SJSA1 (cell line): Measurements from ENCODE around the gene GALNT5. TPM values are rescaled to one million over a fixed set of nuclear protein-coding genes. Genes with fewer than 3 reads are reported as not detected.
A peak's percentile ranks its signal among the peaks of the same experiment; 100 is the strongest.

Source experiments
- DNase-seq, 2 experiments: peaks; one replicate each; pipeline ENCODE4 v3.0.0-alpha.2; 2015 to 2020; ENCODE audit warnings: low spot score in 2 of 2, low read depth in 1 of 2
- H3K27ac ChIP-seq: fragments of 250-450 bp; sonication (Bioruptor Pico); 2 replicates; pipeline ENCODE4 v1.5.1; 2020; ENCODE audit warnings: mild to moderate bottlenecking, moderate library complexity
- H3K27me3 ChIP-seq: fragments of 250-450 bp; sonication (Bioruptor Pico); replicated peaks from 2 replicates; pipeline ENCODE4 v1.5.1; 2020; ENCODE audit warnings: mild to moderate bottlenecking, moderate library complexity
- H3K36me3 ChIP-seq: fragments of 250-450 bp; sonication (Bioruptor Pico); 2 replicates; pipeline ENCODE4 v1.5.1; 2020; ENCODE audit warnings: mild to moderate bottlenecking
- H3K4me1 ChIP-seq: fragments of 250-450 bp; sonication (Bioruptor Pico); replicated peaks from 2 replicates; pipeline ENCODE4 v1.6.1; 2021; ENCODE audit warnings: mild to moderate bottlenecking
- H3K4me3 ChIP-seq: fragments of 250-450 bp; sonication (Bioruptor Pico); 2 replicates; pipeline ENCODE4 v1.5.1; 2020; ENCODE audit warnings: mild to moderate bottlenecking
- H3K9me3 ChIP-seq: fragments of 250-450 bp; sonication (Bioruptor Pico); replicated peaks from 2 replicates; pipeline ENCODE4 v1.5.1; 2020; ENCODE audit warnings: mild to moderate bottlenecking
- total RNA-seq: library from RNA; depleted of rRNA; stranded (reverse); fragments of >200 nt; shearing (Covaris generic); gene quantifications from 2 replicates; pipeline ENCODE4 v1.2.3, GENCODE V29; 2014

Gene GALNT5
- total RNA-seq, 1 experiment from 2014 or later = 2.7 TPM

DNA sequence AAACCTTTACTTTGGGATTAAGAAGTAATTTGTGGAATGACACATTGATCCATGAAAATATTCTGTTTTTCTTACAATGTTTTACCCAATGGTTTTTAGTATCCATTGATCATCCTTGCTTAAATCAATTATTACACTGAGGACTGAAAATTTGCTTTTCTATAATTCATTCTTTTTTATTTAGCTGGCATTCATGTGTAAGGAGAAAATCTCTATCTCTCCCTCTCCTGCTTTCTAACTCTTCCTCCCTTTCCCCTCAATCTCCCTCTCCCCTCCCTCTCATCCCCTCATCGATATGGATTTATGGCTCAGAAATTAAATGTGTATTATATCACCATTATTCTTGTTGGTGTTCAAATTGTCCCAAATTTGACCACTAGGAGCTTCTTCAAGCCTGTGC lies 29.7 kb downstream of the GALNT5 start:
- no peak overlapping the region for H3K27ac ChIP-seq

DNA sequence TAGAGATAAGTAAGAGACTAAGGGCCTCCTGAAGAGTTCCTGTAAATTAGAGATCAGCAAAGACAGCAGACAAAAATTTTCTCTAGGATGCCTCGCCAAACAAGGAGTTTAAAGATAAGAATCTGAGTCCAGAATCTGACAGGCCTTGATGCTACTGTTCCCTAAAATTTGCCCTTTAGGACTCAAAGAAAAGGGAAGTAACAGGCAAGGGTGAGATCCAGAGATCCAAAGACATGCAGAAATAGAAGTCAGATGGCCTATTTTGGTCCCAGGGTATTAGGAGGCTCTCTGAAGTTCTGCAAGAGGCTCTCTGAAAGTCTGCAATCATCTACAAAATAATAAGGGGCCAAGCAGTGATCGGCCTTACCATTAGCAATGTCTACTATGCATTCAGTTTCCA lies 33.0 kb downstream of the GALNT5 start:
- Histone ChIP-seq H3K4me3 (no peak overlapping the region), H3K4me1 (peaks cover 6% of the 10 kb centered on the region), H3K27me3 (no peaks in the 10 kb centered on the region), H3K9me3 (no peaks in the 10 kb centered on the region), H3K36me3 (no peaks in the 10 kb centered on the region), H3K27ac (no peak overlapping the region)
- DNase-seq = no peak

More for the DNA sequence above, 29.7 kb downstream of the GALNT5 start:
- H3K27me3 ChIP-seq = no peaks in the 10 kb centered on the region
- H3K36me3 ChIP-seq = no peaks in the 10 kb centered on the region
- H3K9me3 ChIP-seq = no peaks in the 10 kb centered on the region
- DNase-seq = no peak
- H3K4me3 ChIP-seq = no peak overlapping the region
- peaks cover 6% of the 10 kb centered on the region for H3K4me1 ChIP-seq

DNA sequence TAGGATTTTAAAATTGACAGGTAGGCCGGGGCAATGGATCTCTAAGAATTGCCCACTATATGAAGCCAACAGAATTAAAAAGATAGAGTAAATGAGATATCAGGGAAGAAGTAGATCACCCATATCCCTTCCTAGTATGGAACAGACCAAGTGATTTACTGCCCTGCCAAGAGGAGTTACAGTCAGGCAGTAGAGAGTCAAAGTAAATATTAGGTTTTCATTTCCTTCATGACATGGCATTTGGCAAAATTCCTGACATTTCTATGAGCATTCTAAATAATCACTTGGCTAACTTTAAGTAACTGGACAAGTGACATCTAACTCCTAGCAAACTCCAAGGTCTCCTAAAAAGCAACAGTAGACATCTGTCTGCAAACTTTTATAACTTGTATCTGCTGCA lies 33.5 kb downstream of the GALNT5 start:
- no peak overlapping the region for H3K27ac ChIP-seq
- peaks cover 6% of the 10 kb centered on the region for H3K4me1 ChIP-seq
- H3K4me3 ChIP-seq = no peak overlapping the region
- no peaks in the 10 kb centered on the region for H3K27me3 ChIP-seq
- H3K9me3 ChIP-seq = no peaks in the 10 kb centered on the region
- H3K36me3 ChIP-seq = no peaks in the 10 kb centered on the region
- DNase-seq = no peak

DNA sequence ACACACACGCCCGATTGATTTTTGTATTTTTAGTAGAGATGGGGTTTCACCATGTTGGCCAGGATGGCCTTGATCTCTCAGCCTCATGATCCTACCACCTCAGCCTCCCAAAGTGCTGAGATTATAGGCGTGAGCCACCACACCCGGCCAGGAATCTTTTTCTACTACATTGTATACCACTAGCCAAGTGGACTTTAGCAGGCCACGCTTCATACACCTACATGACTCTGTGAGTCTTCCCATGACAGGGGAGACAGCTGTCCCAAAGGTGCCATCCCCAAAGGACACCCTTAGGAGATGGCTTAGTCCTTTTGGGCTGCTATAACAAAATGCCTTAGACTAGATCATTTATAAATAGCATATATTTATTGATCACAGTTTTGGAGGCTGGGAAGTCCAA lies 35.3 kb downstream of the GALNT5 start:
- no peak overlapping the region for H3K4me3 ChIP-seq
- H3K27me3 ChIP-seq = no peaks in the 10 kb centered on the region
- peaks cover 6% of the 10 kb centered on the region for H3K4me1 ChIP-seq
- H3K9me3 ChIP-seq = no peaks in the 10 kb centered on the region
- H3K27ac ChIP-seq = no peak overlapping the region
- no peak for DNase-seq
- H3K36me3 ChIP-seq = no peaks in the 10 kb centered on the region

DNA sequence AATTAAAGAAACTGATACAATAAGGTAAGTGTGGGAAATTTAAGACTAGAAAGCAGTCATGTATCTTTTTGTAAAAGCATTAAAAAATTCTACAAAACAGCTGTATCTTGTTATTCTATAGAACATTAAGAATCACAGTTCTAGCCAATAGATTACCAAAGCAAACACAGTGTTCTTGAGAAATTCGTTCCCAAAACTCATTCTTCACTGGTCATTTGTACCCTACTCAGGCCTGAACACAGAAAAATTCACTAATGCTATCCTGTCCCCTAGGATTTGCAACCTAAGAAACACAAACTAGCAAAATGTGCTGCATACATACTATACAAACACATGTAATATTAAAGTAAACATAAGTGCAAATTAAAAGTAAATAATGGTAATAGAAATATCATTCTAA lies 39.0 kb downstream of the GALNT5 start:
- Histone ChIP-seq H3K4me3 (no peak overlapping the region), H3K36me3 (no peaks in the 10 kb centered on the region), H3K4me1 (peaks cover 5% of the 10 kb centered on the region; the same call in 1 of the 2 replicates), H3K27me3 (no peaks in the 10 kb centered on the region), H3K27ac (no peak overlapping the region), H3K9me3 (no peaks in the 10 kb centered on the region)
- DNase-seq = no peak

DNA sequence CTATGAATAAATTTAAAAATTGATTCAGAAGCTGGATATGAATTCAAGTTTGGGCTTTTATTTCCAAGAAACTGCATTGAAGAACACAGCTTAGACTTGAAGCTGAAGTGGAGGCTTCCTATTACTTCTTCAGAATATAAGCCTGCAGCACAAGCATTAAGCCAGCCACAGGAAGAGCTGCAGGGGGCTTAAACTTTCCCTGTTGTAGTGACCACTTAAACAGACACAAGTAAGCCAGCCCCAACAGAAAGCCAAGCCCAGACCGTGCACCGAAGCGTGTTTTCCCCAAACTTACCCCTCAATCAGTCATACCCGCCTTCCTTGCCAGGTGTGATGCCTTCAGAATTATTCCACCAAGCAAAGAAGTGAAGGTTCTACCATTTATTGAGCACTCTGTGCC lies 39.5 kb downstream of the GALNT5 start:
- Histone ChIP-seq H3K27ac (no peak overlapping the region), H3K4me3 (no peak overlapping the region), H3K9me3 (no peaks in the 10 kb centered on the region), H3K36me3 (no peaks in the 10 kb centered on the region), H3K27me3 (no peaks in the 10 kb centered on the region), H3K4me1 (peaks cover 5% of the 10 kb centered on the region; the same call in 1 of the 2 replicates)
- DNase-seq = no peak

DNA sequence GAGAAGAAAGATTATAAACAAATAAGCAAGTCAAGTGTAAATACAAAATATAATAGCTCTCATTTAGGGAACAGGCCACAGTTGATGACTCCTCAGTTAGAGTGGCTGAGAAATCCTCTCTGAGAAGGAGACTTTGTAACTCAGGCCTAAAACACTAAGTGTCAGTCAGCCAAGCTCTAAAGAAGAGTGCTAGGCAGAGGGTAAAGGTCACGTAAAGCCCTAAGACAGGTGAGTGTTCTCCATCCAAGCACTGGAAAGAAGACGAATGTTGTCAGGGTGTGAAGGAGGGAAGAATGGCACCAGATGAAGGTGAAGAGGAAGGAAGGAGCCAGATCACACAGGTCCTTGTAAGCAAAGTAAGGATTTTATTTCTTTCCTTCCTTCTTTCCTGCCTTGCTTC lies 43.8 kb downstream of the GALNT5 start:
- no peaks in the 10 kb centered on the region; the same call in 1 of the 2 replicates for H3K27me3 ChIP-seq
- no peaks in the 10 kb centered on the region for H3K9me3 ChIP-seq
- peaks cover 5% of the 10 kb centered on the region; the same call in 1 of the 2 replicates for H3K4me1 ChIP-seq
- H3K4me3 ChIP-seq = no peak overlapping the region
- H3K27ac ChIP-seq = no peak overlapping the region
- no peaks in the 10 kb centered on the region for H3K36me3 ChIP-seq
- DNase-seq = no peak

DNA sequence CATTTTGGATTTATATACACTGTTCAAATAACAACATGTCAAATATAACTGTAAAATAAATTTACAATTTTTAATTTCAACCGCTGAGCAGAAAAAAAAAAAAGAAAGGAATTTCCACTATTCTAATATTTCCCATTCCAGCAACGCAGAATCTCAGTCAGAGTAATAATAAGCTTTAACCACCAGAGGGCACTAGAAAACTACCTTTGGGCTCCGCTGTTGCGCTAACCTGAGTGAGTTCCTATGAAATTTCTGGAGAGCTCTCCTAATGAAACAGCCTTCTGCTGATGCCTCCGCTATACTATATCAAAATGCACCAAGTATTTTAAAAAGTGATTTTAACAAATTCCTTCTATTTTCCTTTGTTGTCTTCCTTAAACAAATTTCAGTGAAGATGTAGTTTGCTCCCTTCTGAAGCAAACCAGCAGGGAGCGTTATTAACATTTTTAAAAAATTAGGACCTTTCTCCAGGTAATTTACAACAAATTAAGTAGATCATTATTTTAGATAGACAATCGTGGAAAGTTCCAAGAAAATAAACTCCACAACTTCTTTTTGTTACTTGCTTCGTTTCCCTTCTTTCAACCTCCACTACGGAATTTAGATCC lies 45.1 kb downstream of the GALNT5 start:
- Histone ChIP-seq H3K4me1 (peaks cover 5% of the 10 kb centered on the region; the same call in 1 of the 2 replicates), H3K27me3 (no peaks in the 10 kb centered on the region; the same call in 1 of the 2 replicates), H3K9me3 (no peaks in the 10 kb centered on the region), H3K27ac (no peak overlapping the region), H3K36me3 (no peaks in the 10 kb centered on the region), H3K4me3 (no peak overlapping the region)
- peak in 1 of 2 experiments; percentile 52 for DNase-seq

DNA sequence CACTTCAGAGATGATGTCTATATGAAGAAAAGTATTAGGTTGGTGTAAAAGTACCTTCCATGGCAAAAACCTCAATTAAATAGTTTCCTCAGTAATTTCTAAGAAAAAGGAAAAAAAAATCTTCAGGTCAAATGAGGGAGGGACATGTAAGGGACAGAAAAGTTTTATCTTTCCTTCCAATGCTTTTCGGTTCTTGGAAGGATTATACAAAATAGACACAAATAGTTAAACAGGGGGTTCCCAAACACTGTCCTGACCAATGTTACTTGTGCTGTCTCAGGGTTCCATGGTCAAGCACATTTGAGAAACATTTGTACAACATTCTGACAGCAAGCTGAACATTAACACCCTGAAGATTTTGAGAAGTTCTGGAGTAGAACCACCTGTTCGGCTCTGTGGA lies 46.1 kb downstream of the GALNT5 start:
- Histone ChIP-seq H3K36me3 (no peaks in the 10 kb centered on the region), H3K27me3 (no peaks in the 10 kb centered on the region; the same call in 1 of the 2 replicates), H3K9me3 (no peaks in the 10 kb centered on the region), H3K4me1 (peaks cover 5% of the 10 kb centered on the region; the same call in 1 of the 2 replicates), H3K27ac (no peak overlapping the region), H3K4me3 (no peak overlapping the region)
- DNase-seq = no peak

DNA sequence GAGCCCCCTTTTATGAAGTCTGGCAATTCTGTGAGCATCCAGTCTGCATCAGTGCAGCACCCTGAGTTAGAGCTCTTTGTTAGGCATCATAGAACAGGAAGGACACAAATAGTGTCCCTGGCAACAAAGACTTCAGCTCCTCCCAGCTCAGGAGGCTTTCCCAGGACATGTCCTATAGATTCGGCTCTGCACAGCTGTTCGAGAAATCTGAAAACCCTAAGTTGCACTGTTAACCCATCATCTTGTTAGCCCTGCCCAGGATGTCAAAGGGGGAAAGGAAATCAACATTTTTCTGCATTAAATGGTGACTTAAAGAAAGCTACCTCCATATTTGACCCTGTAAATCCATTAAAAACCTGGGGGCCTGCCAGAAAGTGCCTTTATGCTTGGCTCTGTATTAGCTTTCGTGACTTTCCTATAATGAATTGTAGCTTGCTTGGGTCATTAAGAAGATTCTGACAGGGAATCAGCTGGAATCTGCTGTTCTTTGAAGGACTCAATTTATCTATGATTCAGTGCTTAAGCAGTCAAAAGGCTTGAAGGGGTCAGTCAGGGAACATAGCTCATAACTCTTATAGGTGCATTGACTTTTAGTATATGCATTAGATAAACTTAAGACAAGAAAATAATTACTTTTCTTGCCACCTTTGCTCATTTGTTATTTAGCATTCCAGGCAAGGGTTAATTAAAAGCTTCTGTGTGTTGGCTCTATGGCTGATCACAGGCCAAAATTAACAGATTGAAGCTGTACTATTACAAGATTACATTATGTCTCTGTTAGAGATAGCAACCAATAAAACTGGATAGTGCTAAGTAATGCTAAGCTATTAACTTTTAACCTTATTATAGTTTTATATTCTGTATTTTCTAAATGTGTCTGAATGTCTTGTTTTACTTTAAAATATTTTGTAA lies 47.6 kb downstream of the GALNT5 start:
- H3K4me3 ChIP-seq = no peak overlapping the region
- peaks cover 5% of the 10 kb centered on the region; the same call in 1 of the 2 replicates for H3K4me1 ChIP-seq

DNA sequence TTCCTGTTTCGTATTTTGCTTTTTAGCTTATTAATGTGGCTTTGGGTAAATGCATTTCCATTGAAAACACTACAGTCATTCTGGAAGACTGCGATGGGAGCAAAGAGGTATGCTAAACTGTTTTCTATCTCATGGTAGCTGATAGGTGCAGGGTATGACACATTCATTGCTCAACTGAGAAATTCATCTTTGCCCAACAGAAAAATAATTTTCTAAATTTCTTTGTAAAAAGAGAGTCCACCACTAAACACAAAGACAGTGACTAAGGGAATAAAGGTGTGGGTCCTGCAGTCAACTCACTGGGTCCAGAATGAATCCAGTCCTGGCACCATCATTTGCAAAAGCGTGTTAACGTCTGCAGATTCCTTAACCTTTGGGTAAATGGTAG lies 48.2 kb downstream of the GALNT5 start:
- Histone ChIP-seq H3K4me1 (peaks cover 5% of the 10 kb centered on the region; the same call in 1 of the 2 replicates), H3K27me3 (no peaks in the 10 kb centered on the region; the same call in 1 of the 2 replicates), H3K9me3 (no peaks in the 10 kb centered on the region), H3K4me3 (no peak overlapping the region), H3K36me3 (no peaks in the 10 kb centered on the region), H3K27ac (no peak overlapping the region)
- DNase-seq = no peak

More for the DNA sequence above, 47.6 kb downstream of the GALNT5 start:
- DNase-seq = no peak
- Histone ChIP-seq H3K27ac (no peak overlapping the region), H3K9me3 (no peaks in the 10 kb centered on the region), H3K36me3 (no peaks in the 10 kb centered on the region), H3K27me3 (no peaks in the 10 kb centered on the region; the same call in 1 of the 2 replicates)

DNA sequence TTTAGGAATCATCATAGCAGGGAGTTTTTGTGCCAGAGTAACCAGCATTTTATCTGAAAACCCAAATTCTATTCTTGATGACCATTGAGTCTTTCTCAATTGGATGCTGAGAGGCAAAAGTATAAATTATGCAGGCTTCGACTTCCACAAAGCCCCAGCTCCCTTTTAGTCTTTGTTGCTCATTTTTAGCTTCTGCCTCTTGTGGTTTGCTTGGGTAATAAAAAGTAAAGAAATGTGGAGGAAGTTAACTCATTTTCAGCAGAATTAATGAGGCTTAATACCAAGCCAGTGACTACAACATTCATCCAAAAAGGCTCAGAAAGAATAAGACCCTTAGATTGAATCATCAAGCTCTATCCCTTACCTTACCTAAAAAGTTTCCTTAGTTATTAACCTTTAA lies 49.5 kb downstream of the GALNT5 start:
- no peak for DNase-seq
- Histone ChIP-seq H3K27ac (no peak overlapping the region), H3K4me3 (no peak overlapping the region), H3K27me3 (no peaks in the 10 kb centered on the region; the same call in 1 of the 2 replicates), H3K9me3 (no peaks in the 10 kb centered on the region), H3K36me3 (no peaks in the 10 kb centered on the region), H3K4me1 (no peaks in the 10 kb centered on the region)

DNA sequence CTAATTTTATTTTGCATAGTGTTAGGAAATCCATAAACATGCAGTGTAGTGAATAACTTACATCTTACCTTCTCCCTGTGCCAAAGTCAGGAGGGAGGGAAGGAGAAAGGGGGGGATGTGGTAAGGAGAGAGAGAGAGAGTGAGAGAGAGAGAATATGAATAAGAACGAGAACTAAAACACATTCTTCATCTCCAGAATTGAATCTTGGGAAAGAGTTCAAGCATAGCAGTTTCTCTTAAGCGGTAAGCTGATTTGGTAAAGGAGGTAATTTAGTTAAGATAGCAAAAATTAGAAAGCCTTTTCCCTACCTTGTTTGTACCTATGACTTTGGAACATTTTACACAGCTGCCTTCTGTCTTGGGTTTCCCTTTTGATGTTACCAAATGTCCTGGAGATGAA lies 52.4 kb downstream of the GALNT5 start:
- no peaks in the 10 kb centered on the region for H3K27me3 ChIP-seq
- DNase-seq = no peak
- H3K9me3 ChIP-seq = no peaks in the 10 kb centered on the region
- H3K4me3 ChIP-seq = no peak overlapping the region
- no peak overlapping the region for H3K27ac ChIP-seq
- H3K4me1 ChIP-seq = no peaks in the 10 kb centered on the region
- no peaks in the 10 kb centered on the region for H3K36me3 ChIP-seq

DNA sequence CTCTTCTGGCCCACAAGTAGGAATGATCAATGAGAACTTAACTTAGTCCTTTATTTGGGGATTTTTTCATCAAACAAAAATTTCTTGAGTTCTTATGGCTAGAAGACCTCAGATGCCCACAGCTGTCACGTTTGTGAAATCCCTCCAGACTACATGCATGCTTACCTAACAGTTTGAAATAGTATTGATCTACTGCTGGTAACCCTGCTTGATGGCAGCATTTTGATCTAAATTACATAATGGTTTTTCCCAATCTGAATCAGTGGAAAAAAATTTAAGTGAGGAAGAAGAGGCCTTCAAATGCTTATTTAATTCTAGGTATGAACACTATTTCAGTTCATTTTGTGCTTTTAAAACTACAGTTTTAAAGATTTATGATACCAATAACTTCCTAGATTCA lies 54.2 kb downstream of the GALNT5 start:
- H3K27ac ChIP-seq = no peak overlapping the region
- no peak overlapping the region for H3K4me3 ChIP-seq
- no peaks in the 10 kb centered on the region for H3K4me1 ChIP-seq
- no peak for DNase-seq
- H3K36me3 ChIP-seq = no peaks in the 10 kb centered on the region
- no peaks in the 10 kb centered on the region for H3K9me3 ChIP-seq
- no peaks in the 10 kb centered on the region for H3K27me3 ChIP-seq
